GM19438 (cell line): ENCODE data around the gene SLC16A8.
"Not testable (repeated sequence)": the region's sequence is repeated elsewhere in the genome, so short reads cannot be mapped to it uniquely, and the experiment has no call there.

ENCODE experiments used
- ATAC-seq: cut with Tn5 transposase; IDR thresholded peaks from one replicate; pipeline ENCODE4 v1.9.1; 2021; ENCODE audit warnings: low read depth; ENCODE audit not compliant: unreplicated experiment

Gene SLC16A8

GRCh38 chr22:38051261-38051660 lies 32.7 kb downstream of the SLC16A8 start:
- ATAC-seq: no peak

GRCh38 chr22:38050720-38051119 lies 33.3 kb downstream of the SLC16A8 start:
- no peak for ATAC-seq

GRCh38 chr22:38049812-38050619 lies 34.0 kb downstream of the SLC16A8 start:
- ATAC-seq: no peak

GRCh38 chr22:38046070-38046748 lies 37.8 kb downstream of the SLC16A8 start:
- no peak for ATAC-seq

GRCh38 chr22:38043151-38044039 lies 40.6 kb downstream of the SLC16A8 start:
- ATAC-seq: no peak

GRCh38 chr22:38042488-38042790 lies 41.5 kb downstream of the SLC16A8 start:
- no peak for ATAC-seq

- ATAC-seq: no peak
These were observed 42.1 kb downstream of the SLC16A8 start for GRCh38 chr22:38041760-38042487.

- no peak for ATAC-seq
These were observed 42.8 kb downstream of the SLC16A8 start for GRCh38 chr22:38040953-38041759.

GRCh38 chr22:38038890-38039812 lies 44.8 kb downstream of the SLC16A8 start:
- ATAC-seq: no peak

- no peak for ATAC-seq
These were observed 45.6 kb downstream of the SLC16A8 start for GRCh38 chr22:38038426-38038825.

GRCh38 chr22:38037367-38038150 lies 46.4 kb downstream of the SLC16A8 start:
- ATAC-seq: not testable (repeated sequence)

GRCh38 chr22:38036392-38037062 lies 47.5 kb downstream of the SLC16A8 start:
- no peak for ATAC-seq

GRCh38 chr22:38035530-38035885 lies 48.5 kb downstream of the SLC16A8 start:
- ATAC-seq: no peak

GRCh38 chr22:38034884-38035529 lies 49.0 kb downstream of the SLC16A8 start:
- no peak for ATAC-seq

GRCh38 chr22:38034278-38034882 lies 49.6 kb downstream of the SLC16A8 start:
- ATAC-seq: no peak

- ATAC-seq: no peak
These were observed 50.3 kb downstream of the SLC16A8 start for GRCh38 chr22:38033522-38034277.
